Naive thymus-derived CD4-positive, alpha-beta T cell (primary cell): ENCODE measurements around the gene SPHKAP. TPM values are rescaled to one million over a fixed set of nuclear protein-coding genes. Genes with fewer than 3 reads are reported as not detected.

Experiments
- ATAC-seq: fragments of 150-1000 bp; cut with Tn5 transposase; 2 replicates; pipeline ENCODE4 v1.10.0; 2021; ENCODE audit warnings: mild to moderate bottlenecking, moderate library complexity
- CTCF ChIA-PET: fragments of 350-600 bp; sonication (Branson Sonifier 250); formaldehyde crosslinking; loops from one replicate; lab custom pipeline; 2021; ENCODE audit warnings: antibody characterized with exemption; lab: Charles Lee
- POLR2A ChIA-PET: fragments of 350-600 bp; sonication (Branson Sonifier 250); formaldehyde crosslinking; loops from one replicate; lab custom pipeline; 2021; ENCODE audit warnings: antibody characterized with exemption, inconsistent platforms; lab: Charles Lee
- DNase-seq, 9 donors: peaks; one replicate each; pipeline versions ENCODE4 v3.0.0 to v3.0.0-alpha.2; 2020 to 2022; ENCODE audit warnings: mixed read lengths in 1 of 9
- H3K27ac ChIP-seq: one replicate; pipeline ENCODE4 v1.7.0; 2013; ENCODE audit warnings: mild to moderate bottlenecking, low read depth, low read length, moderate library complexity
- H3K27me3 ChIP-seq, 2 donors: one replicate each; pipeline ENCODE4 v1.7.0; 2013; ENCODE audit warnings: low read length in 2 of 2, mild to moderate bottlenecking in 2 of 2, moderate library complexity in 2 of 2; ENCODE audit not compliant: control insufficient read depth in 2 of 2, insufficient read depth in 2 of 2
- H3K36me3 ChIP-seq, 3 experiments: 1 replicate in 2 of 3; 2 replicates in 1 of 3; pipeline ENCODE4 v1.7.0; 2013; ENCODE audit warnings: low read length in 3 of 3, mild to moderate bottlenecking in 3 of 3, moderate library complexity in 1 of 3; ENCODE audit not compliant: insufficient read depth in 3 of 3, control insufficient read depth in 2 of 3
- H3K4me1 ChIP-seq, 2 donors: one replicate each; pipeline ENCODE4 v1.7.0; 2013; ENCODE audit warnings: low read length in 2 of 2, mild to moderate bottlenecking in 2 of 2, moderate library complexity in 1 of 2; ENCODE audit not compliant: control insufficient read depth in 2 of 2, insufficient read depth in 2 of 2
- H3K4me3 ChIP-seq: 2 replicates; pipeline ENCODE4 v1.7.0; 2013; ENCODE audit warnings: mild to moderate bottlenecking, low read length
- H3K9me3 ChIP-seq, 3 experiments: 1 replicate in 2 of 3; 2 replicates in 1 of 3; pipeline ENCODE4 v1.7.0; 2013; ENCODE audit warnings: low read length in 3 of 3; ENCODE audit not compliant: control insufficient read depth in 2 of 3
- H3K27ac Mint-ChIP-seq, 9 donors: one replicate each; pipeline ENCODE4 v1.8.0; 2020 to 2022; ENCODE audit warnings: mixed read lengths in 9 of 9, mild to moderate bottlenecking in 8 of 9, moderate library complexity in 5 of 9, inconsistent platforms in 2 of 9
- H3K27me3 Mint-ChIP-seq, 5 donors: one replicate each; pipeline ENCODE4 v1.8.0; 2021 to 2022; ENCODE audit warnings: mixed read lengths in 5 of 5, mild to moderate bottlenecking in 1 of 5
- H3K36me3 Mint-ChIP-seq, 5 donors: one replicate each; pipeline ENCODE4 v1.8.0; 2020 to 2022; ENCODE audit warnings: mixed read lengths in 5 of 5, mild to moderate bottlenecking in 3 of 5, inconsistent platforms in 1 of 5
- H3K4me1 Mint-ChIP-seq, 7 donors: one replicate each; pipeline ENCODE4 v1.8.0; 2020 to 2022; ENCODE audit warnings: mixed read lengths in 7 of 7, mild to moderate bottlenecking in 3 of 7, inconsistent platforms in 1 of 7
- H3K4me3 Mint-ChIP-seq, 10 donors: one replicate each; pipeline ENCODE4 v1.8.0; 2020 to 2022; ENCODE audit warnings: mild to moderate bottlenecking in 10 of 10, mixed read lengths in 10 of 10, moderate library complexity in 6 of 10, inconsistent platforms in 2 of 10
- H3K9me3 Mint-ChIP-seq, 11 donors: one replicate each; pipeline ENCODE4 v1.8.0; 2020 to 2022; ENCODE audit warnings: mixed read lengths in 11 of 11, mild to moderate bottlenecking in 4 of 11, inconsistent platforms in 1 of 11, moderate library complexity in 1 of 11
- intact Hi-C, 2 donors: fragments of 100-400 bp; cut with micrococcal nuclease; formaldehyde crosslinking; loops; one replicate each; pipeline ENCODE4 v1.15.1; 2023
- polyA plus RNA-seq, 2 donors: library from polyadenylated mRNA; unstranded; fragments of 300-500 nt; fragmentation: Illumina TruSeq; gene quantifications; one replicate each; pipeline ENCODE4 v1.2.3, GENCODE V29; 2021
- total RNA-seq, 6 experiments: library from RNA in 5 of 6; stranded (reverse) in 5 of 6; gene quantifications; 1 replicate in 5 of 6; 2 replicates in 1 of 6; pipeline ENCODE4 v1.2.3 and lab custom pipeline; 2021 to 2026

Gene SPHKAP
- total and polyA plus RNA-seq, 7 experiments from 2014 or later = not detected

DNA sequence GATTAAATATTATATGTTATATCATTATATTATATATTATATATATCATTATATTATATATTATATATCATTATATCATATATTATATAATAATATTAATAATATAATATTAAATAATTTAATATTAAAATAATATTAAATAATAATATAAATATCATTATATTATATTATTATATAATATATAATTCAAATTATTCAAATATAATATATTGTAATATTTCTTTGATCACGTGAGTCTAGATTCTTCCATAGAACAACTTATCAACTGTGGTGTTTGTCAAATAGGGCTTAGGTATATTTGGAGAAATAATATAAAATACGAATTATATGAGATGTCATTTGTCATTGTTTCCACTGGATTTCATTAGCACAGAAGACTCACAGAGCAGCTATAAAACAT is 77.3 kb downstream of the SPHKAP start:
- POLR2A ChIA-PET = no interaction called here
- H3K27ac Mint-ChIP-seq = no peak overlapping the region
- Histone ChIP-seq H3K4me3 (no peak overlapping the region), H3K4me1 (no peaks in the 10 kb centered on the region), H3K9me3 (no peaks in the 10 kb centered on the region), H3K27me3 (no peaks in the 10 kb centered on the region), H3K36me3 (no peaks in the 10 kb centered on the region), H3K27ac (no peak overlapping the region)
- no peak overlapping the region for H3K4me3 Mint-ChIP-seq
- peaks cover 0 to 22% (median 14%) of the 10 kb centered on the region in 11 donors for H3K9me3 Mint-ChIP-seq
- intact Hi-C loops = no loop called here
- H3K27me3 Mint-ChIP-seq = no peaks in the 10 kb centered on the region
- H3K4me1 Mint-ChIP-seq = no peaks in the 10 kb centered on the region
- H3K36me3 Mint-ChIP-seq = peaks cover 0 to 4% (median 0%) of the 10 kb centered on the region in 5 donors
- ATAC-seq (no peak), DNase-seq (no peak)
- CTCF ChIA-PET = no interaction called here

- intact Hi-C loops = no loop called here
- Histone ChIP-seq H3K36me3 (no peaks in the 10 kb centered on the region), H3K4me3 (no peak overlapping the region), H3K27me3 (no peaks in the 10 kb centered on the region), H3K4me1 (no peaks in the 10 kb centered on the region), H3K9me3 (no peaks in the 10 kb centered on the region), H3K27ac (no peak overlapping the region)
- ChIA-PET POLR2A (no interaction called here), CTCF (no interaction called here)
- H3K4me1 Mint-ChIP-seq = no peaks in the 10 kb centered on the region
- H3K27ac Mint-ChIP-seq = no peak overlapping the region
- no peak for ATAC-seq
- H3K27me3 Mint-ChIP-seq = no peaks in the 10 kb centered on the region
- peaks cover 0 to 29% (median 18%) of the 10 kb centered on the region in 11 donors for H3K9me3 Mint-ChIP-seq
- DNase-seq = no peak
- H3K36me3 Mint-ChIP-seq = peaks cover 0 to 4% (median 0%) of the 10 kb centered on the region in 5 donors
- no peak overlapping the region for H3K4me3 Mint-ChIP-seq
These were observed 78.1 kb downstream of the SPHKAP start for GRCh38 chr2:228103379-228103778.

- H3K4me3 Mint-ChIP-seq = no peak overlapping the region
- ATAC-seq (no peak), DNase-seq (no peak)
- H3K9me3 Mint-ChIP-seq = peaks cover 0 to 32% (median 19%) of the 10 kb centered on the region in 11 donors
- H3K4me3 ChIP-seq = no peak overlapping the region
- no peaks in the 10 kb centered on the region for H3K4me1 Mint-ChIP-seq
- H3K9me3 ChIP-seq = no peaks in the 10 kb centered on the region
- CTCF ChIA-PET = no interaction called here
- H3K36me3 Mint-ChIP-seq = peaks cover 0 to 4% (median 0%) of the 10 kb centered on the region in 5 donors
- H3K27me3 Mint-ChIP-seq = no peaks in the 10 kb centered on the region
- POLR2A ChIA-PET = no interaction called here
- no peak overlapping the region for H3K27ac Mint-ChIP-seq
- no peaks in the 10 kb centered on the region for H3K4me1 ChIP-seq
- no peaks in the 10 kb centered on the region for H3K27me3 ChIP-seq
- H3K36me3 ChIP-seq = no peaks in the 10 kb centered on the region
- intact Hi-C loops = no loop called here
- H3K27ac ChIP-seq = no peak overlapping the region
These were observed 78.5 kb downstream of the SPHKAP start for GRCh38 chr2:228102949-228103348.

- Histone ChIP-seq H3K36me3 (no peaks in the 10 kb centered on the region), H3K9me3 (peaks cover 0 to 4% (median 0%) of the 10 kb centered on the region in 3 experiments), H3K4me3 (no peak overlapping the region), H3K27ac (no peak overlapping the region), H3K4me1 (no peaks in the 10 kb centered on the region), H3K27me3 (no peaks in the 10 kb centered on the region)
- DNase-seq (no peak), ATAC-seq (no peak)
- Mint-ChIP-seq H3K4me1 (no peaks in the 10 kb centered on the region), H3K36me3 (peaks cover 0 to 1% (median 0%) of the 10 kb centered on the region in 5 donors), H3K27ac (no peak overlapping the region), H3K4me3 (no peak overlapping the region), H3K9me3 (peaks cover 5 to 24% (median 14%) of the 10 kb centered on the region in 11 donors), H3K27me3 (no peaks in the 10 kb centered on the region)
- ChIA-PET POLR2A (no interaction called here), CTCF (no interaction called here)
- intact Hi-C loops = no loop called here
These were observed 87.0 kb downstream of the SPHKAP start for GRCh38 chr2:228094377-228094921.

DNA sequence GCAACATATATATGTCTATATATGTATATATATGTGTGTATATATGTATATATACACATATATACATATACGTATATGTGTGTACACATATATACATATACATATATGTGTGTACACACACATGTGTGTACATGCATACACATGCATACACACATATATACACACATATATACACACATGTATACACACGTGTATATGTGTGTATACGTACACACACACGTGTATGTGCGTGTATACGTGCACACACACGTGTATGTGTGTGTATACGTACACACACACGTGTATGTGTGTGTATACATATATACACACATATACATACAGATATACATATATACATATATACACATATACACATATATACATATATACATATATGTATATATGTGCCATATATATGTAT is 89.4 kb downstream of the SPHKAP start:
- intact Hi-C loops = no loop called here
- Histone ChIP-seq H3K27me3 (no peaks in the 10 kb centered on the region), H3K4me1 (no peaks in the 10 kb centered on the region), H3K9me3 (peaks cover 0 to 6% (median 0%) of the 10 kb centered on the region in 3 experiments), H3K4me3 (no peak overlapping the region), H3K36me3 (no peaks in the 10 kb centered on the region), H3K27ac (no peak overlapping the region)
- Mint-ChIP-seq H3K36me3 (no peaks in the 10 kb centered on the region), H3K9me3 (peaks cover 2 to 31% (median 11%) of the 10 kb centered on the region in 11 donors), H3K4me1 (no peaks in the 10 kb centered on the region), H3K4me3 (no peak overlapping the region), H3K27me3 (no peaks in the 10 kb centered on the region), H3K27ac (no peak overlapping the region)
- DNase-seq (no peak), ATAC-seq (no peak)
- CTCF ChIA-PET = no interaction called here
- POLR2A ChIA-PET = no interaction called here

DNA sequence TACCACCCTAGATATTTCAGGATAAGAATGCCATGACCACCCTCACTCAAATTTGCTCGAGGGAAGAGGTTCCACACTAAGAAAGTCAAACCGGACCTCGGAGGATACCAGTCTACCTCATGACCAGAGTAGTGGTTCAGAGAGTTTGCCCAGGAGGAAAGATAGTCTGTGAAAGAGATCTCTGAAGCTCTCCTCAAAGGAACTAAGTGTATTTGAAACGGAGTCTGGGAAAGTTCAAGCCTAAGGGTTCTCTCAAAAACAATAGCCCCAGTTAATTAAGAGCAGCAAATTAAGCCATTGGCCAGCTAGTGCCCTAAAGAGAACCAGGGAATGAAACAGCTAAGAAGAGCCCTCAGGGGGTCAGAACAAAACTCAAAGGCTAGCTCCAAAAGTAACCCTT is 94.9 kb downstream of the SPHKAP start:
- H3K9me3 Mint-ChIP-seq = peaks cover 2 to 24% (median 13%) of the 10 kb centered on the region in 11 donors
- H3K36me3 Mint-ChIP-seq = peaks cover 0 to 3% (median 0%) of the 10 kb centered on the region in 5 donors
- peaks cover 0 to 6% (median 0%) of the 10 kb centered on the region in 3 experiments for H3K9me3 ChIP-seq
- H3K4me3 Mint-ChIP-seq = no peak overlapping the region
- ChIA-PET POLR2A (no interaction called here), CTCF (no interaction called here)
- H3K27me3 Mint-ChIP-seq = no peaks in the 10 kb centered on the region
- H3K4me1 Mint-ChIP-seq = no peaks in the 10 kb centered on the region
- no peaks in the 10 kb centered on the region for H3K4me1 ChIP-seq
- DNase-seq = no peak
- no peak overlapping the region for H3K27ac Mint-ChIP-seq
- no peak overlapping the region for H3K4me3 ChIP-seq
- H3K36me3 ChIP-seq = no peaks in the 10 kb centered on the region
- intact Hi-C loops = no loop called here
- H3K27me3 ChIP-seq = no peaks in the 10 kb centered on the region
- no peak for ATAC-seq
- H3K27ac ChIP-seq = no peak overlapping the region

- no peaks in the 10 kb centered on the region for H3K4me1 Mint-ChIP-seq
- H3K9me3 Mint-ChIP-seq = peaks cover 0 to 28% (median 7%) of the 10 kb centered on the region in 11 donors
- H3K36me3 Mint-ChIP-seq = peaks cover 0 to 3% (median 0%) of the 10 kb centered on the region in 5 donors
- H3K9me3 ChIP-seq = peaks cover 0 to 4% (median 0%) of the 10 kb centered on the region in 3 experiments
- H3K36me3 ChIP-seq = no peaks in the 10 kb centered on the region
- ATAC-seq (no peak), DNase-seq (no peak)
- no peaks in the 10 kb centered on the region for H3K27me3 Mint-ChIP-seq
- ChIA-PET CTCF (no interaction called here), POLR2A (no interaction called here)
- H3K4me3 ChIP-seq = no peak overlapping the region
- no peak overlapping the region for H3K27ac ChIP-seq
- no peaks in the 10 kb centered on the region for H3K4me1 ChIP-seq
- no peak overlapping the region for H3K4me3 Mint-ChIP-seq
- H3K27ac Mint-ChIP-seq = no peak overlapping the region
- intact Hi-C loops = no loop called here
- H3K27me3 ChIP-seq = no peaks in the 10 kb centered on the region
These were observed 96.8 kb downstream of the SPHKAP start for GRCh38 chr2:228084717-228085116.
